ENCODE results near the gene JAKMIP1. TPM values are rescaled to one million over a fixed set of nuclear protein-coding genes. Genes with fewer than 3 reads are reported as not detected.

JAKMIP1 gene
- total and polyA plus RNA-seq, 2 donors (not counting 1 experiment from before 2014, with no cell fraction given) = 0.49 to 1.0 TPM

DNA sequence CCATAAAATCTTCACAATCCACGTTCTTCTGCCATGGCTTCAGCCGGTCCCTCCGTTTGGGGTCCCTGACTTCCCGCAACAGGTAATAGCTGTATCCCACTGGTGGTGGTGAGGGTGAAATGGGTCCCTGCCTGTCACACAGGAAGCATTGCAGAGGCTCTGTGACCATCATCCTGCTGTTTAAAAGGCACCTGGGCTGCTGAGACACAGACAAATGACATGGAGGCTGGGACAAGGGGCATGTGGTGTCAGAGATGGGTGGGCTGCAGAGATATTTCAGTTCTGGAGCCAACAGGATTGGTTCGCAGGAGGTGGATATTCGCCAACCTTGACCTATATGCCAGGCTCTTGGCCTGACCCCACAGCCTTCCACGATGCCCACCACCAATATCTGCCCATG is 82.1 kb downstream of the JAKMIP1 start:
- 83% methylated on average over 6 of the region's 7 CpGs for WGBS (ENCODE audit: insufficient coverage)
- POLR2A ChIA-PET = no interaction called here
- Histone ChIP-seq H3K79me2 (ENCODE audit: control insufficient read depth, insufficient read depth, low read length) (no peaks in the 10 kb centered on the region), H3K4me3 (ENCODE audit: control extremely low read depth in 1 of 5, extremely low read depth in 1 of 5, insufficient read depth in 1 of 5, low read depth in 2 of 5, low read length in 4 of 5) (no peak overlapping the region), H3K4me1 (ENCODE audit: control insufficient read depth in 2 of 2, insufficient read depth in 2 of 2, low read length in 2 of 2) (no peaks in the 10 kb centered on the region), H2AFZ (ENCODE audit: insufficient read depth, low read depth, low read length, poor library complexity, severe bottlenecking) (no peak overlapping the region), H3K9ac (ENCODE audit: low read length) (no peak overlapping the region), H3K27me3 (replicated peaks in 1 of 4; ENCODE audit: control extremely low read depth in 1 of 4, control insufficient read depth in 3 of 4, insufficient read depth in 4 of 4, low read length in 3 of 4) (peaks cover 0 to 3% (median 0%) of the 10 kb centered on the region in 4 experiments), H3K27ac (ENCODE audit: low read length in 2 of 2) (no peak overlapping the region), H4K20me1 (ENCODE audit: control insufficient read depth, insufficient read depth, low read length, poor library complexity, severe bottlenecking) (no peaks in the 10 kb centered on the region), H3K9me3 (ENCODE audit: control extremely low read depth in 1 of 3, control insufficient read depth in 2 of 3, insufficient read depth in 1 of 3, low read length in 2 of 3) (no peaks in the 10 kb centered on the region), H3K36me3 (replicated peaks in 1 of 2; ENCODE audit: control extremely low read depth in 1 of 2, control insufficient read depth in 1 of 2, extremely low read depth in 1 of 2, insufficient read depth in 2 of 2, low read length in 1 of 2) (no peaks in the 10 kb centered on the region), H3K4me2 (replicated peaks; ENCODE audit: low read depth, low read length, poor library complexity, severe bottlenecking) (no peak overlapping the region)
- H3K9me3 Mint-ChIP-seq (ENCODE audit: insufficient read depth) = no peaks in the 10 kb centered on the region
- no peak overlapping the region for H3K27ac Mint-ChIP-seq
- CTCF ChIA-PET = no interaction called here
- ATAC-seq (ENCODE audit: low read depth) (no peak), DNase-seq (no peak)
- H3K4me1 Mint-ChIP-seq = no peaks in the 10 kb centered on the region
- peaks cover 14% of the 10 kb centered on the region for H3K27me3 Mint-ChIP-seq
- H3K4me3 Mint-ChIP-seq = no peak overlapping the region
- intact Hi-C loops (cut with micrococcal nuclease) = no loop called here
- TF ChIP-seq EZH2 (IDR thresholded peaks at IDR 0.05; ENCODE audit: borderline replicate concordance, insufficient read depth, low read depth, low read length, poor library complexity, severe bottlenecking) = no peak
- TF ChIP-seq, protein P1, sequence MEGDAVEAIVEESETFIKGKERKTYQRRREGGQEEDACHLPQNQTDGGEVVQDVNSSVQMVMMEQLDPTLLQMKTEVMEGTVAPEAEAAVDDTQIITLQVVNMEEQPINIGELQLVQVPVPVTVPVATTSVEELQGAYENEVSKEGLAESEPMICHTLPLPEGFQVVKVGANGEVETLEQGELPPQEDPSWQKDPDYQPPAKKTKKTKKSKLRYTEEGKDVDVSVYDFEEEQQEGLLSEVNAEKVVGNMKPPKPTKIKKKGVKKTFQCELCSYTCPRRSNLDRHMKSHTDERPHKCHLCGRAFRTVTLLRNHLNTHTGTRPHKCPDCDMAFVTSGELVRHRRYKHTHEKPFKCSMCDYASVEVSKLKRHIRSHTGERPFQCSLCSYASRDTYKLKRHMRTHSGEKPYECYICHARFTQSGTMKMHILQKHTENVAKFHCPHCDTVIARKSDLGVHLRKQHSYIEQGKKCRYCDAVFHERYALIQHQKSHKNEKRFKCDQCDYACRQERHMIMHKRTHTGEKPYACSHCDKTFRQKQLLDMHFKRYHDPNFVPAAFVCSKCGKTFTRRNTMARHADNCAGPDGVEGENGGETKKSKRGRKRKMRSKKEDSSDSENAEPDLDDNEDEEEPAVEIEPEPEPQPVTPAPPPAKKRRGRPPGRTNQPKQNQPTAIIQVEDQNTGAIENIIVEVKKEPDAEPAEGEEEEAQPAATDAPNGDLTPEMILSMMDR (IDR thresholded peaks at IDR 0.05) = no peak

DNA sequence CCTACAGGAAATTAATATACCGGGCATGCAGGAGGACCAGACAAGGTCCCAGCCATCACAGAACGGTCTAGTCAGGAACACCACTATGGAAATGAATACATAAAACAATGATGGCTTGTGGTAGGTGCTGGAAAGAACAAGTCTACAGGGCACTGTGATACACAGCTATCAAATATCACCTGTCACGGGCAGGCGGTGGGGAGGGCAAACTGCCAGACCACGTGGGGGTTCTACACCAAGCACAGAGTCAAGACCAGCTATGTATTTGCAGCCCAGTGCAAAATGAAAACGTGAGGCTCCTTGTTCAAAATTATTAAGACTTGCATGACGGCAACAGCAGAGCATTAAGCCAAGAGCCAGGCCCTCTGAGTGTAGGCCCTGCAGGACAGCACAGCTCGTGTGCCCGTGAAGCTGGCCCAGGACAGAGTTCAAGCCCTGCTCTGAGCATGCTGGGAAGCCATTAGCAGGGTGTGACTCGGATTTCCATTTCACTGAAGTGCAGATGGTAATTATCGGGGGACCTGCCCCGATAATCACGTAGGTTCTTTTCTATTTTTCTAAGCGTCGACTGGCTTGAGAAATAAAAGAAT is 83.6 kb downstream of the JAKMIP1 start:
- no peaks in the 10 kb centered on the region for H4K20me1 ChIP-seq (ENCODE audit: control insufficient read depth, insufficient read depth, low read length, poor library complexity, severe bottlenecking)
- no peak overlapping the region for H2AFZ ChIP-seq (ENCODE audit: insufficient read depth, low read depth, low read length, poor library complexity, severe bottlenecking)
- intact Hi-C loops (cut with micrococcal nuclease) = no loop called here
- no peaks in the 10 kb centered on the region for H3K79me2 ChIP-seq (ENCODE audit: control insufficient read depth, insufficient read depth, low read length)
- WGBS (ENCODE audit: insufficient coverage) = 41% methylated on average over 11 of the region's 15 CpGs
- no peaks in the 10 kb centered on the region for H3K4me1 Mint-ChIP-seq
- no peak overlapping the region for H3K27ac ChIP-seq (ENCODE audit: low read length in 2 of 2)
- H3K36me3 ChIP-seq (replicated peaks in 1 of 2; ENCODE audit: control extremely low read depth in 1 of 2, control insufficient read depth in 1 of 2, extremely low read depth in 1 of 2, insufficient read depth in 2 of 2, low read length in 1 of 2) = no peaks in the 10 kb centered on the region
- H3K27me3 Mint-ChIP-seq = peaks cover 14% of the 10 kb centered on the region
- peaks cover 0 to 3% (median 0%) of the 10 kb centered on the region in 4 experiments for H3K27me3 ChIP-seq (replicated peaks in 1 of 4; ENCODE audit: control extremely low read depth in 1 of 4, control insufficient read depth in 3 of 4, insufficient read depth in 4 of 4, low read length in 3 of 4)
- POLR2A ChIA-PET = no interaction called here
- H3K4me2 ChIP-seq (replicated peaks; ENCODE audit: low read depth, low read length, poor library complexity, severe bottlenecking) = no peak overlapping the region
- no peaks in the 10 kb centered on the region for H3K9me3 ChIP-seq (ENCODE audit: control extremely low read depth in 1 of 3, control insufficient read depth in 2 of 3, insufficient read depth in 1 of 3, low read length in 2 of 3)
- H3K4me3 Mint-ChIP-seq = no peak overlapping the region
- H3K4me3 ChIP-seq (ENCODE audit: control extremely low read depth in 1 of 5, extremely low read depth in 1 of 5, insufficient read depth in 1 of 5, low read depth in 2 of 5, low read length in 4 of 5) = no peak overlapping the region
- no peak overlapping the region for H3K9ac ChIP-seq (ENCODE audit: low read length)
- no peak overlapping the region for H3K27ac Mint-ChIP-seq
- no peaks in the 10 kb centered on the region for H3K9me3 Mint-ChIP-seq (ENCODE audit: insufficient read depth)
- TF ChIP-seq EZH2 (IDR thresholded peaks at IDR 0.05; ENCODE audit: borderline replicate concordance, insufficient read depth, low read depth, low read length, poor library complexity, severe bottlenecking) = no peak
- TF ChIP-seq, protein P1 (IDR thresholded peaks at IDR 0.05) = no peak
- CTCF ChIA-PET = no interaction called here
- H3K4me1 ChIP-seq (ENCODE audit: control insufficient read depth in 2 of 2, insufficient read depth in 2 of 2, low read length in 2 of 2) = no peaks in the 10 kb centered on the region
- ATAC-seq (ENCODE audit: low read depth) = no peak
- no peak for DNase-seq
